GM23338 (cell line): Measurements from ENCODE around the gene ATP13A2. TPM values are rescaled to one million over a fixed set of nuclear protein-coding genes. Genes with fewer than 3 reads are reported as not detected.

Source experiments
- ATAC-seq: fragments of 200-7000 bp; cut with Tn5 transposase; 3 replicates; pipeline ENCODE4 v1.9.1; 2020
- DNase-seq: peaks from one replicate; pipeline ENCODE4 v3.0.0-alpha.2; 2015; ENCODE audit warnings: low spot score
- H2AFZ ChIP-seq: fragments of 200-600 bp; sonication (generic); 2 replicates; pipeline ENCODE4 v1.8.0; 2016; ENCODE audit warnings: antibody characterized with exemption, mild to moderate bottlenecking, moderate library complexity
- H3F3A ChIP-seq: fragments of 200-600 bp; sonication (generic); replicated peaks from 2 replicates; pipeline ENCODE4 v1.8.0; 2017; ENCODE audit warnings: antibody characterized with exemption, mixed run types, low read depth
- H3K27ac ChIP-seq: fragments of 200-600 bp; sonication (generic); 2 replicates; pipeline ENCODE4 v1.6.1; 2016; ENCODE audit warnings: low read depth
- H3K27me3 ChIP-seq: fragments of 200-600 bp; sonication (generic); 2 replicates; pipeline ENCODE4 v1.8.0; 2016; ENCODE audit warnings: mild to moderate bottlenecking, mixed run types, moderate library complexity; ENCODE audit not compliant: insufficient read depth
- H3K36me3 ChIP-seq: fragments of 200-600 bp; sonication (generic); 2 replicates; pipeline ENCODE4 v1.8.0; 2016; ENCODE audit warnings: mild to moderate bottlenecking; ENCODE audit not compliant: insufficient read depth
- H3K4me1 ChIP-seq: fragments of 200-600 bp; sonication (generic); 2 replicates; pipeline ENCODE4 v1.8.0; 2016; ENCODE audit warnings: mild to moderate bottlenecking, moderate library complexity; ENCODE audit not compliant: insufficient read depth
- H3K4me2 ChIP-seq: fragments of 200-600 bp; sonication (generic); 2 replicates; pipeline ENCODE4 v1.7.1; 2017; ENCODE audit warnings: mixed run types
- H3K4me3 ChIP-seq: fragments of 200-600 bp; sonication (generic); 2 replicates; pipeline ENCODE4 v1.6.1; 2016; ENCODE audit warnings: mixed run types
- H3K79me2 ChIP-seq: fragments of 200-600 bp; sonication (generic); replicated peaks from 2 replicates; pipeline ENCODE4 v1.8.0; 2017; ENCODE audit warnings: mild to moderate bottlenecking; ENCODE audit not compliant: insufficient read depth
- H3K9me2 ChIP-seq: fragments of 200-600 bp; sonication (generic); 2 replicates; pipeline ENCODE4 v1.8.0; 2017; ENCODE audit not compliant: insufficient read depth
- H4K20me1 ChIP-seq: fragments of 200-600 bp; sonication (generic); replicated peaks from 2 replicates; pipeline ENCODE4 v1.8.0; 2017; ENCODE audit warnings: mild to moderate bottlenecking; ENCODE audit not compliant: insufficient read depth
- H3K27ac Mint-ChIP-seq: 2 replicates; pipeline ENCODE4 v1.8.0; 2020; ENCODE audit warnings: inconsistent platforms, mild to moderate bottlenecking, moderate library complexity, mixed read lengths
- H3K27me3 Mint-ChIP-seq: 3 replicates; pipeline ENCODE4 v1.8.0; 2022; ENCODE audit warnings: low read depth, mild to moderate bottlenecking, moderate library complexity, mixed read lengths, inconsistent platforms; ENCODE audit not compliant: insufficient read depth, poor library complexity
- H3K36me3 Mint-ChIP-seq: 3 replicates; pipeline ENCODE4 v1.8.0; 2021; ENCODE audit warnings: low read depth, mild to moderate bottlenecking, inconsistent platforms, moderate library complexity, mixed read lengths
- H3K4me1 Mint-ChIP-seq: 3 replicates; pipeline ENCODE4 v1.8.0; 2020; ENCODE audit warnings: mild to moderate bottlenecking, inconsistent platforms, mixed read lengths
- H3K4me3 Mint-ChIP-seq: 3 replicates; pipeline ENCODE4 v1.8.0; 2021; ENCODE audit warnings: moderate library complexity, mild to moderate bottlenecking, inconsistent platforms, mixed read lengths
- H3K9me3 Mint-ChIP-seq: 3 replicates; pipeline ENCODE4 v1.8.0; 2020; ENCODE audit warnings: moderate library complexity, mild to moderate bottlenecking, inconsistent platforms, mixed read lengths
- CREB1 ChIP-seq: fragments of 250-450 bp; sonication (Bioruptor Pico); IDR thresholded peaks from 2 replicates; pipeline ENCODE4 v1.5.0; 2020; ENCODE audit warnings: low read depth, mild to moderate bottlenecking, moderate library complexity
- ETS1 ChIP-seq: IDR thresholded peaks from 2 replicates; pipeline ENCODE4 v1.6.1; 2016; ENCODE audit warnings: antibody characterized with exemption
- polyA plus RNA-seq: library from polyadenylated mRNA; unstranded; fragments of >200 nt; fragmentation: Nextera tagmentation; extraction: Ambion mirVana; gene quantifications from 2 replicates; pipeline ENCODE4 v1.2.1, GENCODE V29; 2016
- total RNA-seq: library from RNA; depleted of rRNA; stranded (reverse); fragments of >200 nt; shearing (Covaris generic); gene quantifications from 2 replicates; pipeline ENCODE4 v1.2.3, GENCODE V29; 2014
- TF ChIP-seq, protein P1 (sequence below): fragments of 250-450 bp; sonication (Bioruptor Pico); IDR thresholded peaks from 2 replicates; pipeline ENCODE4 v1.5.0; 2020; ENCODE audit warnings: mild to moderate bottlenecking, moderate library complexity

ATP13A2 gene
- total and polyA plus RNA-seq, 2 experiments from 2014 or later, result 30.1 to 87.7 TPM

GRCh38 chr1:17013491-17014320, 2.0 kb upstream of the ATP13A2 start (continued):
- no peak for TF ChIP-seq ETS1
- TF ChIP-seq CREB1 (CRISPR knock-in tag), result no peak
- TF ChIP-seq, protein P1, sequence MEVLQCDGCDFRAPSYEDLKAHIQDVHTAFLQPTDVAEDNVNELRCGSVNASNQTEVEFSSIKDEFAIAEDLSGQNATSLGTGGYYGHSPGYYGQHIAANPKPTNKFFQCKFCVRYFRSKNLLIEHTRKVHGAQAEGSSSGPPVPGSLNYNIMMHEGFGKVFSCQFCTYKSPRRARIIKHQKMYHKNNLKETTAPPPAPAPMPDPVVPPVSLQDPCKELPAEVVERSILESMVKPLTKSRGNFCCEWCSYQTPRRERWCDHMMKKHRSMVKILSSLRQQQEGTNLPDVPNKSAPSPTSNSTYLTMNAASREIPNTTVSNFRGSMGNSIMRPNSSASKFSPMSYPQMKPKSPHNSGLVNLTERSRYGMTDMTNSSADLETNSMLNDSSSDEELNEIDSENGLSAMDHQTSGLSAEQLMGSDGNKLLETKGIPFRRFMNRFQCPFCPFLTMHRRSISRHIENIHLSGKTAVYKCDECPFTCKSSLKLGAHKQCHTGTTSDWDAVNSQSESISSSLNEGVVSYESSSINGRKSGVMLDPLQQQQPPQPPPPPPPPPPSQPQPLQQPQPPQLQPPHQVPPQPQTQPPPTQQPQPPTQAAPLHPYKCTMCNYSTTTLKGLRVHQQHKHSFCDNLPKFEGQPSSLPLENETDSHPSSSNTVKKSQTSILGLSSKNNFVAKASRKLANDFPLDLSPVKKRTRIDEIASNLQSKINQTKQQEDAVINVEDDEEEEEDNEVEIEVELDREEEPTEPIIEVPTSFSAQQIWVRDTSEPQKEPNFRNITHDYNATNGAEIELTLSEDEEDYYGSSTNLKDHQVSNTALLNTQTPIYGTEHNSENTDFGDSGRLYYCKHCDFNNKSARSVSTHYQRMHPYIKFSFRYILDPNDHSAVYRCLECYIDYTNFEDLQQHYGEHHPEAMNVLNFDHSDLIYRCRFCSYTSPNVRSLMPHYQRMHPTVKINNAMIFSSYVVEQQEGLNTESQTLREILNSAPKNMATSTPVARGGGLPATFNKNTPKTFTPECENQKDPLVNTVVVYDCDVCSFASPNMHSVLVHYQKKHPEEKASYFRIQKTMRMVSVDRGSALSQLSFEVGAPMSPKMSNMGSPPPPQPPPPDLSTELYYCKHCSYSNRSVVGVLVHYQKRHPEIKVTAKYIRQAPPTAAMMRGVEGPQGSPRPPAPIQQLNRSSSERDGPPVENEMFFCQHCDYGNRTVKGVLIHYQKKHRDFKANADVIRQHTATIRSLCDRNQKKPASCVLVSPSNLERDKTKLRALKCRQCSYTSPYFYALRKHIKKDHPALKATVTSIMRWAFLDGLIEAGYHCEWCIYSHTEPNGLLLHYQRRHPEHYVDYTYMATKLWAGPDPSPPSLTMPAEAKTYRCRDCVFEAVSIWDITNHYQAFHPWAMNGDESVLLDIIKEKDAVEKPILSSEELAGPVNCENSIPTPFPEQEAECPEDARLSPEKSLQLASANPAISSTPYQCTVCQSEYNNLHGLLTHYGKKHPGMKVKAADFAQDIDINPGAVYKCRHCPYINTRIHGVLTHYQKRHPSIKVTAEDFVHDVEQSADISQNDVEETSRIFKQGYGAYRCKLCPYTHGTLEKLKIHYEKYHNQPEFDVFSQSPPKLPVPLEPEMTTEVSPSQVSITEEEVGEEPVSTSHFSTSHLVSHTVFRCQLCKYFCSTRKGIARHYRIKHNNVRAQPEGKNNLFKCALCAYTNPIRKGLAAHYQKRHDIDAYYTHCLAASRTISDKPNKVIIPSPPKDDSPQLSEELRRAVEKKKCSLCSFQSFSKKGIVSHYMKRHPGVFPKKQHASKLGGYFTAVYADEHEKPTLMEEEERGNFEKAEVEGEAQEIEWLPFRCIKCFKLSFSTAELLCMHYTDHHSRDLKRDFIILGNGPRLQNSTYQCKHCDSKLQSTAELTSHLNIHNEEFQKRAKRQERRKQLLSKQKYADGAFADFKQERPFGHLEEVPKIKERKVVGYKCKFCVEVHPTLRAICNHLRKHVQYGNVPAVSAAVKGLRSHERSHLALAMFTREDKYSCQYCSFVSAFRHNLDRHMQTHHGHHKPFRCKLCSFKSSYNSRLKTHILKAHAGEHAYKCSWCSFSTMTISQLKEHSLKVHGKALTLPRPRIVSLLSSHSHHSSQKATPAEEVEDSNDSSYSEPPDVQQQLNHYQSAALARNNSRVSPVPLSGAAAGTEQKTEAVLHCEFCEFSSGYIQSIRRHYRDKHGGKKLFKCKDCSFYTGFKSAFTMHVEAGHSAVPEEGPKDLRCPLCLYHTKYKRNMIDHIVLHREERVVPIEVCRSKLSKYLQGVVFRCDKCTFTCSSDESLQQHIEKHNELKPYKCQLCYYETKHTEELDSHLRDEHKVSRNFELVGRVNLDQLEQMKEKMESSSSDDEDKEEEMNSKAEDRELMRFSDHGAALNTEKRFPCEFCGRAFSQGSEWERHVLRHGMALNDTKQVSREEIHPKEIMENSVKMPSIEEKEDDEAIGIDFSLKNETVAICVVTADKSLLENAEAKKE, result no peak

- H3K9me2 ChIP-seq, result no peaks in the 10 kb centered on the region
- ATAC-seq, result peak; percentile 6
- H3K4me2 ChIP-seq, result peak overlapping the region; percentile 80
- Mint-ChIP-seq H3K4me1 (peaks cover 64% of the 10 kb centered on the region), H3K9me3 (no peaks in the 10 kb centered on the region), H3K27ac (peak overlapping the region; percentile 31; the same call in 1 of the 2 replicates), H3K4me3 (peak overlapping the region; percentile 75), H3K27me3 (peaks cover 27% of the 10 kb centered on the region), H3K36me3 (peaks cover 5% of the 10 kb centered on the region; the same call in 2 of the 3 replicates)
- H3K4me1 ChIP-seq, result peaks cover 45% of the 10 kb centered on the region
- no peak overlapping the region for H2AFZ ChIP-seq
- peak overlapping the region; percentile 93; the same call in 1 of the 2 replicates for H3K4me3 ChIP-seq
- H3K27ac ChIP-seq, result peak overlapping the region; percentile 76
- H3K79me2 ChIP-seq, result peaks cover 9% of the 10 kb centered on the region
- no peak for TF ChIP-seq ETS1
- H3F3A ChIP-seq, result peaks cover 16% of the 10 kb centered on the region; the same call in 1 of the 2 replicates
- no peaks in the 10 kb centered on the region for H3K27me3 ChIP-seq
- H4K20me1 ChIP-seq, result peaks cover 8% of the 10 kb centered on the region
- H3K36me3 ChIP-seq, result no peaks in the 10 kb centered on the region
- DNase-seq, result peak; percentile 71
These were observed 1.2 kb upstream of the ATP13A2 start for GRCh38 chr1:17012775-17013490.
